ACC112 (cell line): ENCODE measurements around the gene FUT9.

Experiments
- H2AFZ ChIP-seq: fragments of 200-600 bp; sonication (generic); one replicate; pipeline ENCODE4 v1.6.0; 2017; ENCODE audit warnings: antibody characterized with exemption, low read length; ENCODE audit not compliant: unreplicated experiment
- H3K27ac ChIP-seq: fragments of 200-600 bp; sonication (generic); 2 replicates; pipeline ENCODE4 v1.5.1; 2014; ENCODE audit warnings: low read depth, mild to moderate bottlenecking, antibody characterized with exemption, low read length, moderate library complexity
- H3K27me3 ChIP-seq: fragments of 200-600 bp; sonication (generic); 2 replicates; pipeline ENCODE4 v1.6.1; 2014; ENCODE audit warnings: mild to moderate bottlenecking, antibody characterized with exemption, low read length, moderate library complexity, mixed read lengths; ENCODE audit not compliant: insufficient read depth
- H3K36me3 ChIP-seq: fragments of 200-600 bp; sonication (generic); 2 replicates; pipeline ENCODE4 v1.6.1; 2016; ENCODE audit warnings: mild to moderate bottlenecking, antibody characterized with exemption, low read length, moderate library complexity, mixed read lengths; ENCODE audit not compliant: insufficient read depth
- H3K4me1 ChIP-seq: fragments of 200-600 bp; sonication (generic); one replicate; pipeline ENCODE4 v1.6.1; 2016; ENCODE audit warnings: low read length, mixed read lengths; ENCODE audit not compliant: insufficient read depth, unreplicated experiment, control insufficient read depth
- H3K4me3 ChIP-seq: fragments of 200-600 bp; sonication (generic); 2 replicates; pipeline ENCODE4 v1.5.1; 2014; ENCODE audit warnings: mild to moderate bottlenecking, low read depth, low read length
- H3K79me2 ChIP-seq: fragments of 200-600 bp; sonication (generic); one replicate; pipeline ENCODE4 v1.6.0; 2016; ENCODE audit warnings: low read length; ENCODE audit not compliant: control insufficient read depth, unreplicated experiment, insufficient read depth

Gene FUT9

GRCh38 chr6:96171112-96171511 is 155.3 kb downstream of the FUT9 start:
- no peaks in the 10 kb centered on the region for H3K36me3 ChIP-seq
- no peak overlapping the region for H3K4me3 ChIP-seq
- no peaks in the 10 kb centered on the region for H3K79me2 ChIP-seq
- no peaks in the 10 kb centered on the region for H3K27me3 ChIP-seq
- H2AFZ ChIP-seq, result no peak overlapping the region
- H3K27ac ChIP-seq, result no peak overlapping the region
- H3K4me1 ChIP-seq, result no peaks in the 10 kb centered on the region

DNA sequence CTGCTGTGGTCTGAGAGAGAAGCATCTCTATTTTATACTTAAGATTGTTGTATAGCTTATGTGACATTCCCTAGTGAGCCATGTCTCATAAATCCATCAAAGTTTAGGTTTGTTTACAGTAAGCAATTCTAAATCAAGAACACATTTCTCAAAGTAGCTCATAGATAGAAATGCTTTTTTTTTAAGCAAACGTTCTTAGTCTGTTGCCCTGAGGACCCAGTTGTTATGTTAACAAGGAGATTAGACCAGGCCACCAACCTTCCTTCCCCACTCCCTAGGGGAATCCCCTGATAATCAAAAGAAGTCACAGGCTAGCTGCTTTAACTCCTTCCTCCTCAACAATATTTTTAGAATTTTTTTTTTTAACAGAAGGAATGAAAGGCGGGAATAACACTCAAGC is 169.0 kb downstream of the FUT9 start:
- no peak overlapping the region for H3K4me3 ChIP-seq
- H3K27me3 ChIP-seq, result no peaks in the 10 kb centered on the region
- H2AFZ ChIP-seq, result no peak overlapping the region
- H3K4me1 ChIP-seq, result no peaks in the 10 kb centered on the region
- no peaks in the 10 kb centered on the region for H3K79me2 ChIP-seq
- no peak overlapping the region for H3K27ac ChIP-seq
- no peaks in the 10 kb centered on the region for H3K36me3 ChIP-seq

GRCh38 chr6:96186094-96186493 is 170.3 kb downstream of the FUT9 start:
- H3K79me2 ChIP-seq, result no peaks in the 10 kb centered on the region
- H3K36me3 ChIP-seq, result no peaks in the 10 kb centered on the region
- H3K4me1 ChIP-seq, result no peaks in the 10 kb centered on the region
- no peak overlapping the region for H2AFZ ChIP-seq
- no peak overlapping the region for H3K27ac ChIP-seq
- H3K4me3 ChIP-seq, result no peak overlapping the region
- no peaks in the 10 kb centered on the region for H3K27me3 ChIP-seq

DNA sequence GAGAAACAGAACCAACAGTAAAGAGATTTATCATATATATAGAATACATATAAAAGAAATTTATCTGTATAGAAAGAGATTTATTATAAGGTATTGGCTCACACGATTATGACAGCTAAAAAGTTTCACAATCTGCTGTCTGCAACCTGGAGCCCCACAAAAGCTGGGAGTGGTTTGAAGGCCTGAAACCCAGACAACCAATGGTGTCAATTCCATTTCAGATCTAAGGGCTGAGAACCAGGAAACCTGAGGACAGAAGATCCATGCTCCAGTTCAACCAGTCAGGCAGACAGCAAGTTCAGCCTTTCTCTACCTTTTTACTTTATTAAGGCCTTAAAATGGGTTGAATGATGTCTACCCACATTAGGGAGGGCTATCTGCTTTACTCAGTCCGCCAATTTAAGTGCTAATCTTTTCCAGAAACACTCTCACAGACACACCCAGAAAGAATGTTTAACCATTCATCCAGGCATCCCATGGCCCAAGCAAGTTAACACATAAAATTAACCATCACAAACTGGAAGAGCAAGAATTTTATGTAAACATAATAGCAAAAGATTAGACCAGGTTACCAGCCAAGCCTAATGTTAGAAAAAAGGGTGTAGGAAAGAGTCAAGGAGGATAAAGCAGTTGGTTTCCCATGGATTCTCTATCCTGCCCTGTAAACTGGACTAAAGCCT is 170.9 kb downstream of the FUT9 start:
- Histone ChIP-seq H3K27ac (no peak overlapping the region), H3K4me3 (no peak overlapping the region), H3K36me3 (no peaks in the 10 kb centered on the region), H2AFZ (no peak overlapping the region), H3K79me2 (no peaks in the 10 kb centered on the region), H3K4me1 (no peaks in the 10 kb centered on the region), H3K27me3 (no peaks in the 10 kb centered on the region)

- Histone ChIP-seq H2AFZ (no peak overlapping the region), H3K4me1 (no peaks in the 10 kb centered on the region), H3K27me3 (no peaks in the 10 kb centered on the region), H3K4me3 (no peak overlapping the region), H3K36me3 (no peaks in the 10 kb centered on the region), H3K79me2 (no peaks in the 10 kb centered on the region), H3K27ac (no peak overlapping the region)
These were observed 178.9 kb downstream of the FUT9 start for GRCh38 chr6:96194675-96195074.

DNA sequence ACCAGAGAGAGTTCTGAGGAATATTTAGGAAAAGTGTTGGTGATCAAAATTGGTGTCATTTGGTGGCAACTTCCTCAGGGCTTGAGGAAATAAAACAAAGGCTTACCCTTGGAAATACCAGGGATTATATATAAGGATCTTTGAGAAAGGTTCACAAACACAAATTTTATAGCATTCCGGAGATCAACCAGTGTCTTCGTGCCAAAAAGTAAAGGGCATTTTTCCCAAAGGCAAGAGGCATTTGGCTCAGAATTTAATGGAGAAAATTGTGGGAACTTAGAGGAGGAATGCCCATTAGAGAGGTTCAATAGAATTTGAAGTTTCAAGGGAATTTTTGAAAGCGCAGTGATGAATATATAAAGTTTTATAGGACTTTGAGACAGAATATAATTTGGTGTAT is 179.5 kb downstream of the FUT9 start:
- H3K4me3 ChIP-seq, result no peak overlapping the region
- no peak overlapping the region for H3K27ac ChIP-seq
- H2AFZ ChIP-seq, result no peak overlapping the region
- H3K27me3 ChIP-seq, result no peaks in the 10 kb centered on the region
- no peaks in the 10 kb centered on the region for H3K36me3 ChIP-seq
- no peaks in the 10 kb centered on the region for H3K79me2 ChIP-seq
- no peaks in the 10 kb centered on the region for H3K4me1 ChIP-seq

DNA sequence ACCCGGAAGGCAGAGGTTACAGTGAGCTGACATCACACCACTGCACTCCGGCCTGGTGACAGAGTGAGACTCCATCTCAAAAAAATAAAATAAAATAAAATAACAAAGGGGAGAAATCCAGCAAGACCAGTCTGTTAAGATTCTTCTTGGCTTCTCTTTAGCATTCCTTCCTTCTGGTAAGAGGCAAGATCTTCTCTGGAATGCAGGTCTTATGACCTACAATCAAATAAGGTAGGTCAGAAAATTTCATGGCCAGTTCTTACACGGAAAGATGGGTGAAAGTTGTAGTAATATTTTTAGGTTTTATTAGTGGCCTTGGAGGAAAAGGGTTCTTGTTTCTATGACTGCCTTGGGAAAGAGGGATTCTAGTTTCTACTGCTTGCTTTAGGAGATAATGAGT is 180.9 kb downstream of the FUT9 start:
- no peaks in the 10 kb centered on the region for H3K36me3 ChIP-seq
- no peak overlapping the region for H3K4me3 ChIP-seq
- H3K4me1 ChIP-seq, result no peaks in the 10 kb centered on the region
- no peak overlapping the region for H3K27ac ChIP-seq
- no peaks in the 10 kb centered on the region for H3K27me3 ChIP-seq
- no peak overlapping the region for H2AFZ ChIP-seq
- H3K79me2 ChIP-seq, result no peaks in the 10 kb centered on the region

GRCh38 chr6:96197241-96197640 is 181.5 kb downstream of the FUT9 start:
- Histone ChIP-seq H3K79me2 (no peaks in the 10 kb centered on the region), H3K27ac (no peak overlapping the region), H2AFZ (no peak overlapping the region), H3K27me3 (no peaks in the 10 kb centered on the region), H3K4me1 (no peaks in the 10 kb centered on the region), H3K4me3 (no peak overlapping the region), H3K36me3 (no peaks in the 10 kb centered on the region)

- no peak overlapping the region for H3K27ac ChIP-seq
- no peaks in the 10 kb centered on the region for H3K79me2 ChIP-seq
- no peaks in the 10 kb centered on the region for H3K36me3 ChIP-seq
- no peak overlapping the region for H3K4me3 ChIP-seq
- no peak overlapping the region for H2AFZ ChIP-seq
- H3K27me3 ChIP-seq, result no peaks in the 10 kb centered on the region
- H3K4me1 ChIP-seq, result no peaks in the 10 kb centered on the region
These were observed 186.8 kb downstream of the FUT9 start for GRCh38 chr6:96202571-96202970.

DNA sequence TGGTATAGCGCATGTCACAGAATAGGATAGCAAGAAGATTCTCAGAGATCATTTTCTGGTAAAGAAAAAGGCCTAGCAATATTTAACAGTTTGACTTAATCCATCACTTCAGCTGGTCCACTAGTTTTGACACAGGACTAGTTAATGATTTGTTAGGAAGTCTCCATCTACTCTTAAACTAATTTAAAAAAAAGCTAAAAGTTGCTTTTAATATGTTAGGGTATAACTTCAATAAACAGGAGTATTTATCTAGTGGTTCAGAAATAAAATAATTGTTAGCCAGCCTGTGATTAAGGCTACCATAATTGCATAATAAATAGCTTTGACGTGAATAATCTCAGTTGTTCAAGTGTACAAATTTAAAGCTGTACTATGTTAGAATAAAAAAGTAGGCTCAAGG is 195.6 kb downstream of the FUT9 start:
- H3K36me3 ChIP-seq, result no peaks in the 10 kb centered on the region
- no peak overlapping the region for H2AFZ ChIP-seq
- H3K79me2 ChIP-seq, result no peaks in the 10 kb centered on the region
- no peaks in the 10 kb centered on the region for H3K27me3 ChIP-seq
- no peak overlapping the region for H3K4me3 ChIP-seq
- no peak overlapping the region for H3K27ac ChIP-seq
- no peaks in the 10 kb centered on the region for H3K4me1 ChIP-seq

- no peak overlapping the region for H2AFZ ChIP-seq
- no peaks in the 10 kb centered on the region for H3K27me3 ChIP-seq
- H3K27ac ChIP-seq, result no peak overlapping the region
- no peaks in the 10 kb centered on the region for H3K36me3 ChIP-seq
- no peaks in the 10 kb centered on the region for H3K4me1 ChIP-seq
- no peak overlapping the region for H3K4me3 ChIP-seq
- H3K79me2 ChIP-seq, result no peaks in the 10 kb centered on the region
These were observed 196.3 kb downstream of the FUT9 start for GRCh38 chr6:96212066-96212465.
